Activated CD4-positive, alpha-beta T cell treated with anti-CD3 and anti-CD28 coated beads for 36 hours (primary cell): ENCODE measurements around the gene HNRNPUL1. TPM values are rescaled to one million over a fixed set of nuclear protein-coding genes. Genes with fewer than 3 reads are reported as not detected.
A peak's percentile ranks its signal among the peaks of the same experiment; 100 is the strongest.
"Not testable (repeated sequence)": the region's sequence is repeated elsewhere in the genome, so short reads cannot be mapped to it uniquely, and the experiment has no call there.

Experiments
- ATAC-seq: fragments of 200-7000 bp; cut with Tn5 transposase; one replicate; pipeline ENCODE4 v1.10.0; 2021; ENCODE audit warnings: mild to moderate bottlenecking, moderate library complexity
- CTCF ChIA-PET: fragments of 350-600 bp; sonication (Branson Sonifier 250); formaldehyde crosslinking; loops from one replicate; lab custom pipeline; 2021; ENCODE audit warnings: antibody characterized with exemption; lab: Charles Lee
- POLR2A ChIA-PET: fragments of 350-600 bp; sonication (Branson Sonifier 250); formaldehyde crosslinking; loops from one replicate; lab custom pipeline; 2021; ENCODE audit warnings: antibody characterized with exemption, inconsistent platforms; lab: Charles Lee
- DNase-seq: peaks from one replicate; pipeline ENCODE4 v3.0.0-alpha.2; 2020
- H3K27ac Mint-ChIP-seq: one replicate; pipeline ENCODE4 v1.8.0; 2021; ENCODE audit warnings: mixed read lengths
- H3K27me3 Mint-ChIP-seq: one replicate; pipeline ENCODE4 v1.8.0; 2021; ENCODE audit warnings: mixed read lengths
- H3K36me3 Mint-ChIP-seq: one replicate; pipeline ENCODE4 v1.8.0; 2021; ENCODE audit warnings: low read depth, mixed read lengths
- H3K4me1 Mint-ChIP-seq: one replicate; pipeline ENCODE4 v1.8.0; 2021; ENCODE audit warnings: mixed read lengths
- H3K4me3 Mint-ChIP-seq: one replicate; pipeline ENCODE4 v1.8.0; 2021; ENCODE audit warnings: mild to moderate bottlenecking, moderate library complexity, mixed read lengths
- H3K9me3 Mint-ChIP-seq: one replicate; pipeline ENCODE4 v1.8.0; 2021; ENCODE audit warnings: low read depth, mixed read lengths
- intact Hi-C, 2 experiments: fragments of 100-400 bp; cut with DNase I in 1 of 2; cut with micrococcal nuclease in 1 of 2; formaldehyde crosslinking; loops; one replicate each; pipeline versions ENCODE4 v1.14.2 to v1.15.1; 2022 to 2024; cut with DNase I, micrococcal nuclease
- total RNA-seq, 2 experiments: library from RNA; stranded (reverse); gene quantifications; one replicate each; pipeline ENCODE4 v1.2.3, GENCODE V29; 2021

Gene HNRNPUL1
- total RNA-seq, 2 experiments from 2014 or later = 263 to 312 TPM

GRCh38 chr19:41339936-41340335, 75.8 kb downstream of the HNRNPUL1 start:
- intact Hi-C loops = no loop called here
- ChIA-PET POLR2A (no interaction called here), CTCF (no interaction called here)
- Mint-ChIP-seq H3K9me3 (no peaks in the 10 kb centered on the region), H3K27ac (no peak overlapping the region), H3K4me1 (peaks cover 30% of the 10 kb centered on the region), H3K4me3 (no peak overlapping the region), H3K27me3 (no peaks in the 10 kb centered on the region), H3K36me3 (peaks cover 61% of the 10 kb centered on the region)
- ATAC-seq (no peak), DNase-seq (no peak)

- no peak overlapping the region for H3K4me3 Mint-ChIP-seq
- H3K36me3 Mint-ChIP-seq = peaks cover 56% of the 10 kb centered on the region
- POLR2A ChIA-PET = interaction anchor here (0.6 to 0.7 kb wide), 3 partner anchors 9 to 60 kb away, joined by 3 to 6 read pairs (median 3); no protein-coding TSS in a partner anchor
- peaks cover 30% of the 10 kb centered on the region for H3K4me1 Mint-ChIP-seq
- no peaks in the 10 kb centered on the region for H3K27me3 Mint-ChIP-seq
- H3K9me3 Mint-ChIP-seq = no peaks in the 10 kb centered on the region
- DNase-seq = no peak
- H3K27ac Mint-ChIP-seq = no peak overlapping the region
- intact Hi-C loops = no loop called here
- CTCF ChIA-PET = no interaction called here
- ATAC-seq = no peak
Measured at GRCh38 chr19:41341669-41342490, 77.7 kb downstream of the HNRNPUL1 start.

GRCh38 chr19:41344162-41344561, 80.0 kb downstream of the HNRNPUL1 start:
- Mint-ChIP-seq H3K4me3 (no peak overlapping the region), H3K27ac (peak overlapping the region; percentile 65), H3K4me1 (peaks cover 34% of the 10 kb centered on the region), H3K36me3 (peaks cover 58% of the 10 kb centered on the region), H3K27me3 (no peaks in the 10 kb centered on the region), H3K9me3 (no peaks in the 10 kb centered on the region)
- intact Hi-C loops = no loop called here
- ChIA-PET CTCF (no interaction called here), POLR2A (no interaction called here)
- DNase-seq = no peak
- no peak for ATAC-seq

- Mint-ChIP-seq H3K4me1 (peaks cover 43% of the 10 kb centered on the region), H3K36me3 (peaks cover 59% of the 10 kb centered on the region)
- POLR2A ChIA-PET, ATAC-seq, H3K27ac Mint-ChIP-seq, intact Hi-C loops, DNase-seq, CTCF ChIA-PET, H3K4me3 Mint-ChIP-seq, H3K9me3 Mint-ChIP-seq, H3K27me3 Mint-ChIP-seq: not testable (repeated sequence)
Measured at GRCh38 chr19:41346916-41347315, 82.7 kb downstream of the HNRNPUL1 start.

- peaks cover 37% of the 10 kb centered on the region for H3K4me1 Mint-ChIP-seq
- H3K36me3 Mint-ChIP-seq = peaks cover 38% of the 10 kb centered on the region
- peak overlapping the region; percentile 85 for H3K27ac Mint-ChIP-seq
- H3K9me3 Mint-ChIP-seq = no peaks in the 10 kb centered on the region
- H3K4me3 Mint-ChIP-seq = peak overlapping the region; percentile 96
- ChIA-PET CTCF (interaction anchor here (0.5 to 3.3 kb wide), 8 partner anchors 9 to 223 kb away, joined by 3 to 19 read pairs (median 5); partner anchors contain the start of genes B9D2, CCDC97, DMAC2 and HNRNPUL1), POLR2A (interaction anchor here (0.6 to 3.0 kb wide), 4 partner anchors 13 to 201 kb away, joined by 3 to 20 read pairs (median 12); partner anchors contain the start of genes B9D2 and HNRNPUL1)
- intact Hi-C loops = loop anchor here (1.0 to 5.0 kb wide), 13 partner anchors 13 to 734 kb away; partner anchors contain the start of genes B9D2 (in 2 of the 2), CCDC97 (in 2 of the 2), ARHGEF1 (in 1 of the 2) and BCKDHA (in 1 of the 2)
- no peaks in the 10 kb centered on the region for H3K27me3 Mint-ChIP-seq
- ATAC-seq = peak; percentile 5
- DNase-seq = no peak
Measured at GRCh38 chr19:41350735-41351338, 86.7 kb downstream of the HNRNPUL1 start.

GRCh38 chr19:41351339-41352245, 87.4 kb downstream of the HNRNPUL1 start:
- CTCF ChIA-PET = interaction anchor here (0.5 to 3.3 kb wide), 13 partner anchors 8 to 250 kb away, joined by 3 to 19 read pairs (median 4); partner anchors contain the start of genes B9D2, CCDC97, DMAC2 and HNRNPUL1
- Mint-ChIP-seq H3K27me3 (no peaks in the 10 kb centered on the region), H3K4me3 (peak overlapping the region; percentile 96), H3K4me1 (peaks cover 42% of the 10 kb centered on the region), H3K9me3 (no peaks in the 10 kb centered on the region), H3K27ac (peak overlapping the region; percentile 94), H3K36me3 (peaks cover 35% of the 10 kb centered on the region)
- ATAC-seq = peak; percentile 55
- DNase-seq = peak; percentile 87
- POLR2A ChIA-PET = interaction anchor here (0.6 to 3.0 kb wide), 8 partner anchors 12 to 599 kb away, joined by 3 to 20 read pairs (median 6); partner anchors contain the start of genes B9D2, DMAC2 and HNRNPUL1
- intact Hi-C loops = loop anchor here (1.0 to 5.0 kb wide), 15 partner anchors 13 to 734 kb away; partner anchors contain the start of genes B9D2 (in 2 of the 2), CCDC97 (in 2 of the 2), ARHGEF1 (in 1 of the 2) and BCKDHA (in 1 of the 2)

- DNase-seq (no peak), ATAC-seq (no peak)
- peak overlapping the region; percentile 96 for H3K4me3 Mint-ChIP-seq
- POLR2A ChIA-PET = interaction anchor here (0.6 to 3.0 kb wide), 6 partner anchors 12 to 599 kb away, joined by 3 to 20 read pairs (median 10); partner anchors contain the start of genes B9D2, DMAC2 and HNRNPUL1
- peaks cover 48% of the 10 kb centered on the region for H3K4me1 Mint-ChIP-seq
- CTCF ChIA-PET = interaction anchor here (0.6 to 3.3 kb wide), 9 partner anchors 11 to 249 kb away, joined by 3 to 19 read pairs (median 5); partner anchors contain the start of genes B9D2, CCDC97, DMAC2 and HNRNPUL1
- H3K27ac Mint-ChIP-seq = peak overlapping the region; percentile 94
- no peaks in the 10 kb centered on the region for H3K9me3 Mint-ChIP-seq
- H3K36me3 Mint-ChIP-seq = peaks cover 35% of the 10 kb centered on the region
- intact Hi-C loops = loop anchor here (2.0 to 5.0 kb wide), 6 partner anchors 147 to 735 kb away; partner anchors contain the start of genes ARHGEF1 (in 1 of the 2) and RPS19 (in 1 of the 2)
- no peaks in the 10 kb centered on the region for H3K27me3 Mint-ChIP-seq
Measured at GRCh38 chr19:41352279-41352608, 88.1 kb downstream of the HNRNPUL1 start.

GRCh38 chr19:41352609-41353465, 88.7 kb downstream of the HNRNPUL1 start:
- intact Hi-C loops = loop anchor here (1.0 to 5.0 kb wide), 7 partner anchors 89 to 736 kb away; partner anchors contain the start of genes ARHGEF1 (in 1 of the 2), HNRNPUL1 (in 1 of the 2) and RPS19 (in 1 of the 2)
- Mint-ChIP-seq H3K4me1 (peaks cover 54% of the 10 kb centered on the region), H3K4me3 (peak overlapping the region; percentile 96), H3K9me3 (no peaks in the 10 kb centered on the region), H3K36me3 (peaks cover 32% of the 10 kb centered on the region), H3K27me3 (no peaks in the 10 kb centered on the region), H3K27ac (peak overlapping the region; percentile 97)
- DNase-seq (peak; percentile 86), ATAC-seq (peak; percentile 17)
- ChIA-PET CTCF (interaction anchor here (0.6 to 3.3 kb wide), 8 partner anchors 11 to 206 kb away, joined by 3 to 19 read pairs (median 4); partner anchors contain the start of genes B9D2, CCDC97 and DMAC2), POLR2A (interaction anchor here (0.6 to 3.0 kb wide), 6 partner anchors 11 to 600 kb away, joined by 3 to 20 read pairs (median 10); partner anchors contain the start of genes B9D2, DMAC2 and HNRNPUL1)
